Activated CD8-positive, alpha-beta memory T cell treated with anti-CD3 and anti-CD28 coated beads for 36 hours (primary cell): Measurements from ENCODE around the gene KLC1. TPM values are rescaled to one million over a fixed set of nuclear protein-coding genes. Genes with fewer than 3 reads are reported as not detected.

Experiments
- CTCF ChIA-PET: fragments of 350-600 bp; sonication (Branson Sonifier 250); formaldehyde crosslinking; loops from one replicate; lab custom pipeline; 2021; ENCODE audit warnings: antibody characterized with exemption; lab: Charles Lee
- POLR2A ChIA-PET: fragments of 350-600 bp; sonication (Branson Sonifier 250); formaldehyde crosslinking; loops from one replicate; lab custom pipeline; 2021; ENCODE audit warnings: antibody characterized with exemption; lab: Charles Lee
- total RNA-seq, 2 experiments: library from RNA; stranded (reverse); gene quantifications; one replicate each; pipeline ENCODE4 v1.2.3, GENCODE V29; 2021

The KLC1 gene
- total RNA-seq, 2 experiments from 2014 or later = 120 to 130 TPM

DNA sequence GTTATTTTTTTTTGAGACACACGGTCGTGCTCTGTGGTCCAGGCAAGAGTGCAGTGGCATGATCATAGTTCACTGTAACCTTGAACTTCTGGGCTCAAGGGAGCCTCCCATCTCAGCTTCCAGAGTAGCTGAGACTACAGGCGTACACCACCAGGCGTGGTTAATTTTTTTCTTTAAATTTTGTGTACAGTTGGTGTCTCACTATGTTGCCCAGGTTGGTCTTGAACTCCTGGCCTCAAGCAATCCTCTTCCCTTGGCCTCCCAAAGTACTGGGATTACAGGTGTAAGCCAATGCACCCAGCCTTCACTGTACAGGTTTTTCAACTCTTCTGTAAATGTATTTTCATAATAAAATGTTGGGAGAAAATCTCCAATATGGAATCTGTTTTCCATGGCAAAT lies 5.7 kb upstream of the KLC1 start:
- POLR2A ChIA-PET = no interaction called here
- CTCF ChIA-PET = no interaction called here

- CTCF ChIA-PET = interaction anchor here (1.2 kb wide), 1 partner anchor 38 kb away, joined by 3 read pairs; no protein-coding TSS in a partner anchor
Measured at GRCh38 chr14:103623883-103624482, 5.0 kb upstream of the KLC1 start.

DNA sequence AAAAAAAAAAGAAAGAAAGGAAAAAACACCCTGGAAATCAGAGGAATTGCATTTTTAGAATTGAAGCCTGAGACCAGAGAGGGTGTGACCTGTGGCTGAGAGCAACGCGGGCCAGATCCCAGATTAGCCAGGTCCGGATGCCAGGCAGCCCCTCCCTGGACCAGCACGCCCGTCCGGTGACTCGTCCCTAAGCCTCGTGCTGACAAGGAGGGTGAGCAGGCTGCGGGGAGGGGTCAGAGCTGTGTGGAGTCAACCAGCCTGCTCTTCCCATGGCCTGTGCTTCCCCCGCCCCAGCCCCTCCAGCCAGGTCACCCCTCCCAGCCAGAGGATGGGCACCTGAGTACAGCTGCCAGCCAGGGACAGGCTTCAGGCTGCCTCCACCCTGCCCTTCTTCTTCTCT lies 4.2 kb upstream of the KLC1 start:
- CTCF ChIA-PET = interaction anchor here (0.7 to 1.2 kb wide), 2 partner anchors 39 to 109 kb away, joined by 3 read pairs; no protein-coding TSS in a partner anchor
- POLR2A ChIA-PET = no interaction called here

More at GRCh38 chr14:103623883-103624482, 5.0 kb upstream of the KLC1 start:
- POLR2A ChIA-PET = no interaction called here

GRCh38 chr14:103625356-103626095 lies 3.5 kb upstream of the KLC1 start:
- POLR2A ChIA-PET = interaction anchor here (0.7 kb wide), 1 partner anchor 1137 kb away, joined by 3 read pairs; no protein-coding TSS in a partner anchor
- CTCF ChIA-PET = interaction anchor here (0.7 to 1.2 kb wide), 2 partner anchors 39 to 108 kb away, joined by 3 read pairs; no protein-coding TSS in a partner anchor

- CTCF ChIA-PET = no interaction called here
- POLR2A ChIA-PET = interaction anchor here (0.7 kb wide), 1 partner anchor 1136 kb away, joined by 3 read pairs; no protein-coding TSS in a partner anchor
Measured at GRCh38 chr14:103626146-103626850, 2.7 kb upstream of the KLC1 start.

DNA sequence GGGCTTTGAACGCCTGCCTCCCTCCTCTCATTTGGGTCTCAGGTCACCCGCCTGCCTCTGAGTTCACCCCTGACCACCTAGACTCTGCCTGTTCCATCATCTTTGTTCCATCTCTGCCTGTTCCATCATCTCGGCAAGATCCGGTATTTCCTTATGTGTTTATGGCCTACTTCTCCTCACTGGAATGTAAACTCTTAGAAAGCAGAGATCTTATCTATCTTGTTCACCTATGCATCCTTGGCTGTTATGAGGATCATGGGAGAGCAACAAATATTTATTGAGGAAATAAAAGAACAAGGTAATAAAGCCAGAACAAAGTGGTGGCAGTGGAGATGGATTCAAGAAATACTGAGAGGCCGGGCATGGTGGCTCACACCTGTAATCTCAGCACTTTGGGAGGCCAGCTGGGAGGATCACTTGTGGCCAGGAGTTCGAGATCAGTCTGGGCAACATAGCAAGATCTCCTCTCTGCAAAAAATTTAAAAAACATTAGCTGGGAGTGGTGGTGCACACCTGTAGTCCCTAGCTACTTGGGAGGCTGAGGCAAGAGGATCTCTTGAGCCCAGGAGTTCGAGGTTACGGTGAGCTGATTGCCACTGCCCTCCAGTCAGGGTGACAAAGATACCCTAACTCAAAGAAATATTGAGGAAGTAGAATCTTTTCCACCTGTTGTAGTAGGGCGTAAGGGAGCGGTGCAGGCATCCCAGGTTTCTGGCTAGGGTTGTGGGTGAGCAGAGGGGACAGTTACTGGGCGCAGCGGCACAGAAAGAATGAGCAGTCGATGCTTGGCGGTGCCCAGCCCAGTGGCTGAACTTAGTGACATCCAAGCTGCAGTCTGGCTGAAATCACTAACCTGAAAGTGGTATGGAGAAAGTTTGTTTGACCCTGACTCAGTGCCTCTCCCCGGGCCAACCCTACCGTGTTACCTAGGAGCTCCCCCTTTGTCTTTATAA lies 1.7 kb upstream of the KLC1 start:
- CTCF ChIA-PET = interaction anchor here (0.9 kb wide), 1 partner anchor 127 kb away, joined by 3 read pairs; no protein-coding TSS in a partner anchor
- POLR2A ChIA-PET = no interaction called here

- ChIA-PET POLR2A (interaction anchor here (1.0 kb wide), 1 partner anchor 35 kb away, joined by 3 read pairs; no protein-coding TSS in a partner anchor), CTCF (interaction anchor here (0.9 to 1.5 kb wide), 2 partner anchors 21 to 128 kb away, joined by 3 to 4 read pairs; no protein-coding TSS in a partner anchor)
Measured at GRCh38 chr14:103628221-103628683, 759 bp upstream of the KLC1 start.

DNA sequence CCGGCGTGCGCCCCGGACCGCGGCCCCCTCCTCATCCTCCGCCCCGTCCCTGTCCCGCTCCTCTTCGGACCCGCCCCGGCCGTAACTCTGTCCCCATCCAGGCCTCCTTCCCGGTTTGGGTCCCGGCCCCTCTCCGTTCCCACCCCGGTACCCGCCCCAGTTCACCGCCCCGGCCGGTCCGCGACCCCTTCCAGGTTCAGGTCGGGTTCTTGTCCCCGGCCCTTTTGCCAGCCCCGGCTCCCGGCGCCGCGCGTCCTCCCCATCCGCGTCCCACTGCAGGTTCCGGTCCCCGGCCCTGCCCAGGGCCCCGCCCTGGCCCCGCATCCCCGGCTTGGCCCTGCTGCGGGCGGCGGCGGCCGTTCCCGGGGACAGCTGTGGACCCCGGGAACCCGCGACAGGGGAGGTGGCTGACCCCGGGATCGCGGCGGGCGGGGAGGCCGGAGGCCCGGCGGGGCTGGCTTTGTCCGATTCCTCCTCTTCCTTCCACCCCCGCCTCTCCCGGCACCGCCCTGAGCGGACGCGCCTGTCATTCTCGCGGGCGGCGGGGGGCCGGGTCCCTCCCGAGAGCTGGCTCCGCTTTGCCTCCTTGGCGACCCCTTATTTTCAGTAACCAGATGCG lies 601 bp downstream of the KLC1 start:
- ChIA-PET POLR2A (interaction anchor here (0.6 to 0.7 kb wide), 2 partner anchors 22 to 68 kb away, joined by 3 to 4 read pairs; no protein-coding TSS in a partner anchor), CTCF (interaction anchor here (0.9 to 1.5 kb wide), 3 partner anchors 23 to 83 kb away, joined by 3 to 4 read pairs (median 3); no protein-coding TSS in a partner anchor)

- POLR2A ChIA-PET = no interaction called here
- CTCF ChIA-PET = interaction anchor here (0.9 kb wide), 1 partner anchor 84 kb away, joined by 3 read pairs; no protein-coding TSS in a partner anchor
Measured at GRCh38 chr14:103630364-103631108, 1.5 kb downstream of the KLC1 start.

GRCh38 chr14:103633391-103633790 lies 4.4 kb downstream of the KLC1 start:
- POLR2A ChIA-PET = no interaction called here
- CTCF ChIA-PET = no interaction called here

GRCh38 chr14:103634156-103634555 lies 5.1 kb downstream of the KLC1 start:
- CTCF ChIA-PET = no interaction called here
- POLR2A ChIA-PET = no interaction called here

- POLR2A ChIA-PET = no interaction called here
Measured at GRCh38 chr14:103638594-103638993, 9.6 kb downstream of the KLC1 start.

DNA sequence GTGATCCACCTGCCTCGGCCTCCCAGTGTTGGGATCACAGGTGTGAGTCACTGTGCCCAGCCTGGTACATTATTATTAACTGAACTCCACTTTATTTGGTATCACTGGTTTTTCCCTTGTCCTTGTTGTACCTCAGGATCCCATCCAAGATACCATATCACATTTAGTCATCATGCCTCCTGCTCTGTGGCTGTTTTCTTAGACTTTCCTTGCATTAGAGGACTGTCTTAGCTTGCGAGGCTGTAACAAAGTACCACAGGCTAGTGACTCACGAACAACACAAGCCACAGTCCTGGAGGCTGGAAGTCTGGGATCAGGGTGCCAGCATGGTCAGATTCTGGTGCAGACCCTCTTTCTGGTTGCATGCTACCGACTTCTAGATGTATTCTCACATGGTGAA lies 12.2 kb downstream of the KLC1 start:
- POLR2A ChIA-PET = no interaction called here
- CTCF ChIA-PET = no interaction called here

More at GRCh38 chr14:103638594-103638993, 9.6 kb downstream of the KLC1 start:
- CTCF ChIA-PET = no interaction called here

- CTCF ChIA-PET = no interaction called here
Measured at GRCh38 chr14:103646189-103646588, 17.2 kb downstream of the KLC1 start.

DNA sequence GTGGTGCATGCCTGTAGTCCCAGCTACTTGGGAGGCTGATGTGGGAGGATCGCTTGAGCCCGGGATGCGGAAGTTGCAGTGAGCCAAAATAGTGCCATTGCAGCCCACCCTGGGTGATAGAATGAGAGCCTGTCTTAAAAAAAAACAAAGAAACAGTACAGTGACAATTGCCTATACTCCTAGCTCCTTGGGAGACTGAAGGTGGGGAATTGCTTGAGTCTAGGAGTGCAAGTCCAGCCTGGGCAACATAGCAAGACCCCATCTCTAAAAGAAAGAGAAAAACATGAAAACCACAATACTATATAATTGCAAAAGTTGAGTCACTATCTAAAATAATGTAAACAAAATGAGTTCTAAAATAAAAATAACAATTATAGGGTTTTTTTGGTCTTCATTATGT lies 20.0 kb downstream of the KLC1 start:
- ChIA-PET POLR2A (no interaction called here), CTCF (interaction anchor here (0.8 kb wide), 1 partner anchor 55 kb away, joined by 4 read pairs; no protein-coding TSS in a partner anchor)

More at GRCh38 chr14:103646189-103646588, 17.2 kb downstream of the KLC1 start:
- POLR2A ChIA-PET = no interaction called here

GRCh38 chr14:103650213-103650612 lies 21.2 kb downstream of the KLC1 start:
- ChIA-PET POLR2A (no interaction called here), CTCF (no interaction called here)

GRCh38 chr14:103651585-103651984 lies 22.6 kb downstream of the KLC1 start:
- ChIA-PET POLR2A (no interaction called here), CTCF (interaction anchor here (0.9 kb wide), 1 partner anchor 11 kb away, joined by 3 read pairs; no protein-coding TSS in a partner anchor)
